GM18907 (cell line): ENCODE results near the gene TRIM52.
A peak's percentile ranks its signal among the peaks of the same experiment; 100 is the strongest.
"Not testable (repeated sequence)": the region's sequence is repeated elsewhere in the genome, so short reads cannot be mapped to it uniquely, and the experiment has no call there.

Experiments used
- ATAC-seq: cut with Tn5 transposase; IDR thresholded peaks from one replicate; pipeline ENCODE4 v1.9.1; 2021; ENCODE audit warnings: mild to moderate bottlenecking, moderate library complexity; ENCODE audit not compliant: unreplicated experiment

The TRIM52 gene

DNA sequence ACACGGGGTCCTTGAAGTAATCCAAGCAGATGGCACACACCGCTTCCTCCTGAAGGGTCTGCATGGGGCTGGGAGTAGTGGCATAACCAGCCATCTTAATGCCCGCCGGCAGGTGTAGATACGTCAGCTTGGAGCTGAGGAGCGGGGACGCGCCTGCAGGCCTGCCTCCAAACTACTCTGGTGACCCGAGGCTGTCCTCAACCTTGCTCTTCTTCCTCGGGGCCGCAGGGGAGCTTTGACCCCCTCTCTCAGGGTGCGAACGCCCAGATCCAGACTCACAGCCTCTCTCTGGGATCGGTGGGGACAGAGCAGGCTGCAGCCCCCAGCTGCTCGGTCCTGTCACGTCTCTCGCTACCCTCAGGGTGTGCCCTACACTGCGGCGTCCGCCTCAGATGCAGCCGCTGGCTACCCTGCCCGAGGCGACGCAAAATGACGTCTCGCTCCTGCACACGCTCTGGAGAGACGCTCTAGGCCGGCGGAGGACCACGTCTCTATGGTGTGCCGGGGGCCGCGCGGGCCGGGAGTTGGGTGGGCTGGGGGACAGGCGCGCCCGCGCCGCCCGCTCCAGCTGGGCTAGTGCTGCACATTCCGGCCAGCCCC lies at the start of gene TRIM52:
TSS of gene TRIM52 (minus strand) at position 424 of the 600 bp plus-strand sequence. CDS start at position 94, 330 bp downstream.
- ATAC-seq = peak; percentile 87

- ATAC-seq = not testable (repeated sequence)
These were observed 26.4 kb upstream of the TRIM52 start for GRCh38 chr5:181287331-181287730.

- ATAC-seq = not testable (repeated sequence)
These were observed 25.2 kb upstream of the TRIM52 start for GRCh38 chr5:181285962-181286705.

GRCh38 chr5:181283841-181284755 lies 23.2 kb upstream of the TRIM52 start:
- ATAC-seq = not testable (repeated sequence)

DNA sequence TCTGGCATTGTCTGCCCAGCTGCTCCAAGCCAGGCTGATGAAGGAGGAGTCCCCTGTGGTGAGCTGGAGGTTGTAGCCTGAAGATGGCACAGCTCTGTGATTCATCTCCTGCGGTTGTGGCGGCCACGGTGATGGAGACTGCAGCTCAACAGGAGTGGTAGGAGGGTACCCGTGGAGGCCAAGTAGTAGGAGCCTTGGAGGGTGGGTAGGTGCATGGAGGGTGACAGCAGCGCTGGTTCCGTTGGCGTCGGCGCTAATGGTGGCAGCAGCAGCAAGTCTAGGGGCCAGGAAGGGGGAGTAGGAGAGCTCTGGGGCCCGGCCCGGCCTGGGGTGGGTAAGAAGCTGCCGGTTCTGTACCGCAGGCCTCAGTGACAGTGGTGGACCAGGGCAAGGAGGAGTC lies 22.4 kb upstream of the TRIM52 start:
- no peak for ATAC-seq

- ATAC-seq = no peak
These were observed 21.9 kb upstream of the TRIM52 start for GRCh38 chr5:181282874-181283273.

DNA sequence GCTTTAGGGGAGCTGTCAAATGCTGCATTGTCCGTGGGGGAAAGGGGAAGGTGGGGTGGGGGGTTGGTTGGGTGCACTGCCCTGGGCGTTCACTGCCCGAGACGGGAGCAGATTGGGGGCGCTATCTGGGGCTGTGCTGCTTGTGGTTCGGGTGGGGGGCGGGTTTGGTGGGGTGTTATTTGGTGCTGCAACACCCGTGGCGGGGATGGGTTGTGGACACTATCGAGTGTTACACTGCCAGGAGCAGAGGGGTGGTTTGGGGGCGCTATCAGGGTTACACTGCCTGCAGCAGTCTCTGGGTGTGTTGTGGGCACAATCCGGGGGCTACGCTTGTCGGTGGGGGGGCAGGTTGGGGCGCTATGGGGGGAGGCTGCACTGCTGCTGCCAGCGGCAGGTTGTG lies 21.5 kb upstream of the TRIM52 start:
- not testable (repeated sequence) for ATAC-seq

GRCh38 chr5:181281984-181282316 lies 21.0 kb upstream of the TRIM52 start:
- no peak for ATAC-seq

DNA sequence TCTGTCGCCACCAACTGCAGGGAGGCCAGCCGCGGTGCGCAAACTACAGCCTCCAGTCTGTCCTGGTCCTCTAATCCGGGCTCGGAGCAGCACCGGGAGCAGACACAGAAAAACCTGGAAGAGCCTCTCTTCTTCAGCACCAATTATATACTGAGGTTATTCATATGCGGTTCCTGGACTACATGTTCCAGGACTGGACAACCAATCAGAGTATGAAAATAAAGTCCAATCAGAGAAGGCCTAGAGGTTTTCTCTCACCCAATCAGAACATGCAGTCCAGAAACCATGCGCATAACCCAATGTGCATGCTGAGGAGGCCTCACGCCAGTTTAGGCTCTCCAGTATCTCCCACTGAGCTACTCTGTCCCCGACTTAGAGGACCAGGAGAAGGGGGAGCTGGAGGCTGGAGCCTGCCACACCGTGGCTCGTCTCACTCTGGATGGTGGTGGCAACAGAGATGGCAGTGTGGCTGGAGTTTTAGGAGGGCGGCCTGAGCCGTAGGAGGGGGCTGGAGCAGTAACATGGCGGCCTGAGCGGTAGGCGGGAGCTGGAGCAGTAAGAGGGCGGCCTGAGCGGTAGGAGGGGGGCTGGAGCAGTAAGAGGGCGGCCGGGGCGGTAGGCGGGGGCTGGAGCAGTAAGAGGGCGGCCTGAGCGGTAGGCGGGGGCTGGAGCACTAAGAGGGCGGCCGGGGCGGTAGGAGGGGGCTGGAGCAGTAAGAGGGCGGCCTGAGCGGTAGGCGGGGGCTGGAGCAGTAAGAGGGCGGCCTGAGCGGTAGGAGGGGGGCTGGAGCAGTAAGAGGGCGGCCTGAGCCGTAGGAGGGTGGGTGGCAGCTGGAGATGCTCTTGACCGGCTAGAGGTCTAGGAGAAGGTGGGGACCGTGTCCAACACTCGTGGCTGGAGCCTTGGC lies 20.4 kb upstream of the TRIM52 start:
- ATAC-seq = no peak

DNA sequence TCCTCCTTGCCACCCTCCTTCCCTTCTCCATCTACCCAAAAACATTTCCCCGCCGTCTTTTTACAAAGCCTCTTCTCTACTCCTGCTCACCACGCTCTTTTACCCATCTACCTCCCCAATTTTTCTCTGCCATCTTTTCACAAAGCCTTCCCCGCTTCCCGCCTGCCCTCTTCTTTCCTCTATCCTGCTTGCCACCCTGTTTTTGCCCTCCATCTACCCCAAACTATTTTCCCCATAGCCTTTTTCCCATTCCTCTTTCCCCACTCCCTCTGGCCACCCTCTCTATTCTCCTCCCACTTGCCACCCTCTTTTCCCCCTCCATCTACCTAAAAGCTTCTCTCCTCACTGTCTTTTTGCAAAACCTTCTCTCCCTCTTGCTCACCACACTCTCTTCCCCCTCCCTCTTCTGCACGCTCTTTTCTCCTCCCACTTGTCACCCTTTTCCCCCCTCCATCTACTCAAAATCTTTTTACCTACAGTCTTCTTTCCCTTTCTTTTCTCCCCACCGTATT lies 19.4 kb upstream of the TRIM52 start:
- no peak for ATAC-seq

DNA sequence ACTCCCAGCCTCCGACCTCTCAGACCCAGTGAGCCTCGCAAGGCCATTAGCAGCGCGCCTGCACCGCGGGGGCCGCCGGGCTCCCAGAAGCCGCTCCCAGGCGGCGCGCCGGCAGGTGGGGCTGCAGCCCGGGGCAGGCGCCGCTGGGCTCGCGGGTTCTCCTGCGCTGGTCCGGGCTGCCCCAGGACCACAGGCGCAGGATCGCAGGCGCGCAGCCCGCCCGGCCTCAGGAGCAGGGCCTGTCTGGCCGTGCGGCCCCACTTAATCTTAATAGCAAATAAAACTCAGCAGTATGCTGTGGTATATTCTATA lies 12.4 kb upstream of the TRIM52 start:
- ATAC-seq = not testable (repeated sequence)

DNA sequence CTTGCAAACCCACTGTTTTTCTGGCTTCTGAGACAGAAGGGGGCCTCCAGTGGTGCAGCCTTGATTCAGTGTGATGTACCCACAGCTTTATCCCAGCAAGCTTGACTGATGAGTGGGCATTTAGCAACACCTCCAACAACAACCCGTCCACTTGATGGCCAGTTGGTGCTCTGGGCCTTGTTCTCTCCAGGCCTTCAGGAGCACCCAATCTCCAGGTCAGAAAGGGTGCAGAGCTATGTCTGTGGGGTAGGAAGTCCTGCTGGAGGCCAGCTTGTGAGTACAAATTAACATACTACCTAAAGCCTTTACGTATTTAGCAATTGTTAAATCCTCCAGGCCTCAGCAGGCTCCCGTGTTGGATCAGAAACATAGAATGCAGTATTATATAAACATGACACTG lies 10.1 kb upstream of the TRIM52 start:
- ATAC-seq = no peak

GRCh38 chr5:181267907-181268306 lies 7.0 kb upstream of the TRIM52 start:
- ATAC-seq = not testable (repeated sequence)

GRCh38 chr5:181267291-181267904 lies 6.5 kb upstream of the TRIM52 start:
- ATAC-seq = not testable (repeated sequence)

DNA sequence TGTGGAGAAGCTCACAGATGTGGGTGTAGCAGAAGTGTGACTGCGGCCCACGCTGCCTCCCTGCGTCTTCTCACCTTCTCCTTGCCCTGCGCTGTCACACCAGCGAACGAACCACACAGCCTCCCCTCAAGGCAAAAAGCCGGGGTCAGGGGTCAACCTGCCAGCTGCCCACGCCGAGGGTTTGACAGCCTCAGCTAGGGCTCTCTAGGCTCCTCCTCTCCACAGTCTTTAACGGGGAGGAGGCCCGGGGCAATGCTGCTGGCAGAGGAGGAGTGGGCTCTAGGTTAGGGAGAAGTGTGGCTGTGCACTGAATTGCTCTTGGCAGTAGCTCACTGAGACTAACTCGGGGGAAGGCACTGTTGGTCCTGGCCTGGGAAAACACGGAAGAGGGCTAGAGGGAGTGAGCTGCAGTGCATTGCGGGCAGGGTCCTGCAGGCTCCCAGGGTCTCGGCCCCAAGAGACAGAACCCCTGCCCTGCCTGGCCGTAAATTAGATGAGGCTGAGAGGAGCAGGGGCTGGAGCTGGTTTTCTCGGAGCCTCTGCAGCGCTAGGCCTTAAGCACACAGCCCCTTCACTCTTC lies 4.2 kb upstream of the TRIM52 start:
- ATAC-seq = no peak

- ATAC-seq = no peak
These were observed 2.7 kb upstream of the TRIM52 start for GRCh38 chr5:181263633-181264032.

GRCh38 chr5:181261320-181262049 lies 542 bp upstream of the TRIM52 start:
- ATAC-seq = peak; percentile 56

DNA sequence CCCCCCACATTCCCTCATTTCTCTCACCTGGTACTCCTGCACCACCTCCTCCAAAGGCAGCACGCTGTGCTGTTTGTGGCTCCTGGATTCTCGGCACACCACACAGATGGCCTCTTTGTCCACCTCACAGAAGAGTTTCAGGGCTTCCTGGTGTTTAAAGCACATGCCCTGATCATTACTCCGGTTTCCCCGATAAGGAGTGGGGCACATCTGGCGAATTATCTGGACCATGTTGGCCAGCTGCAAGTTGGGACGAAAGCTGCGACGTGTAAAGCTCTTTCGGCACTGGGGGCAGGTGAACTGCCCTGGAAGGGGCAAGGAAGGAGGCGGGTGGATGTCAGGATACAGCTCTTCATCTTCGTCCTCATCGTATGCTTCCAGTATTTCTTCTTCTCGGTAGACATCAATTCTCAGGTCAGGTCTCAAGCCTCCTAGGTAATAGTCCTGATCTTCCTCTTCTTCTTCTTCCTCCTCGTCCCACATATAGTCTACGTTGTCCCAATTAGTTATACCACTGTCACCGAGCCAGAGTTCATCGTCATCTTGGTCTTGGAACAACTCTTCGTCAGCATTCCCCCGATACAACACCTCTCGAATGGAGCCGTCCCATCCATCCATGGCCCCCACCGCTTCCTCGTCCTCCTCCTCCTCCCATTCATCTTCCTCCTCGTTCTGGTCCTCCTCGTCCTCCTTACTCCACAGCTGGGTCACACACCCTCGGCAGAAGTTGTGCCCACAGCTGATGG lies 796 bp downstream of the TRIM52 start:
- ATAC-seq = no peak
